Right renal pelvis (tissue), 4 donors: ENCODE data around the gene GPR65. TPM values are rescaled to one million over a fixed set of nuclear protein-coding genes. Genes with fewer than 3 reads are reported as not detected.

ENCODE experiments used
- DNase-seq, 4 donors: peaks; one replicate each; pipeline ENCODE4 v3.0.0-alpha.2; 2013; ENCODE audit warnings: low read depth in 4 of 4, low spot score in 3 of 4, missing footprints in 1 of 4
- polyA plus RNA-seq, 4 donors: library from polyadenylated mRNA; unstranded; fragments of 120-200 nt; gene quantifications; one replicate each; pipeline ENCODE4 v1.2.1, GENCODE V29; 2013; ENCODE audit not compliant: insufficient read length in 4 of 4

GPR65 gene, protein sequence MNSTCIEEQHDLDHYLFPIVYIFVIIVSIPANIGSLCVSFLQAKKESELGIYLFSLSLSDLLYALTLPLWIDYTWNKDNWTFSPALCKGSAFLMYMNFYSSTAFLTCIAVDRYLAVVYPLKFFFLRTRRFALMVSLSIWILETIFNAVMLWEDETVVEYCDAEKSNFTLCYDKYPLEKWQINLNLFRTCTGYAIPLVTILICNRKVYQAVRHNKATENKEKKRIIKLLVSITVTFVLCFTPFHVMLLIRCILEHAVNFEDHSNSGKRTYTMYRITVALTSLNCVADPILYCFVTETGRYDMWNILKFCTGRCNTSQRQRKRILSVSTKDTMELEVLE
- under 1 TPM; 0.49 to 0.66 (median 0.58) TPM for polyA plus RNA-seq

DNA sequence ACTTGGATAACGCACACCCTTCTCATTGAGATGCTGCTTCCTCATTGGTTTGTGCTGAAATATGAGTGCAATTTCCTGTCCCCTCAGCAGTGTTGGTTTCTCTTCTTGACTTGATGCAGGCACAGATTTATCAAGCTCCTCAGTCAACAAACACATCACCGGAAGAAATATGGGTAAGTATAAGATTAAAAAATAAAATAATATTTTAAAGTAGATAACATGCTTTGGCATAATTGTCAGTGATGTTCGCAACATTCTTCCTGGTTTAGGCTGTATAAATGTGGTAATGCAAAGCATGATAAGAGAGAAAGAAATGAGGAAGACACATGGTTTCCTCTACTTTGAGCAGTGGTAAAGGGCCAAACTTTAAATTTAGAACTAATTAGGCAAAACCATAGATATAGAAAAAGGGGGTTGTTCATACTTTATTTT lies at the start of gene GPR65:
Gene GPR65, plus strand, starts transcription at position 86 of the 432 bp plus-strand sequence. CDS start 5,713 bp downstream, outside the sequence.
- no peak for DNase-seq

DNA sequence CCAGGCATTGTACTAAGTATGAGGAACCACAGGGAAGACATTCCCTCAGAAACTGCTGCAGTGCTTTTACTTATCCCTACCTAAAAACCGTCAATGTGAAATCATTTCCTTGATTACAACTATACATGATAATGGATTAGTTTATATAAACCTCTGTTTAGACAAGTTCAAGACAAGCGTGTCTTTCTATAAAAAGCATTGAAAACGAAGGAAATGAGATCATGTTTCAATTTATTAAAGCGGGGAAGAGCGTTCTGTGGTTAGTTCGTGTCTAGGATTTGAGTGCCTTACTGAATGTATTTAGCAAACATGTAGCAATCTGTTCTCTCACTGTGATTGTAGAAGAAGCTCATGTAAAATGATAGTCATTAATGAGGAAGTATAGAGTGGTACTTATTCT lies 49.4 kb upstream of the GPR65 start:
- no peak for DNase-seq

DNA sequence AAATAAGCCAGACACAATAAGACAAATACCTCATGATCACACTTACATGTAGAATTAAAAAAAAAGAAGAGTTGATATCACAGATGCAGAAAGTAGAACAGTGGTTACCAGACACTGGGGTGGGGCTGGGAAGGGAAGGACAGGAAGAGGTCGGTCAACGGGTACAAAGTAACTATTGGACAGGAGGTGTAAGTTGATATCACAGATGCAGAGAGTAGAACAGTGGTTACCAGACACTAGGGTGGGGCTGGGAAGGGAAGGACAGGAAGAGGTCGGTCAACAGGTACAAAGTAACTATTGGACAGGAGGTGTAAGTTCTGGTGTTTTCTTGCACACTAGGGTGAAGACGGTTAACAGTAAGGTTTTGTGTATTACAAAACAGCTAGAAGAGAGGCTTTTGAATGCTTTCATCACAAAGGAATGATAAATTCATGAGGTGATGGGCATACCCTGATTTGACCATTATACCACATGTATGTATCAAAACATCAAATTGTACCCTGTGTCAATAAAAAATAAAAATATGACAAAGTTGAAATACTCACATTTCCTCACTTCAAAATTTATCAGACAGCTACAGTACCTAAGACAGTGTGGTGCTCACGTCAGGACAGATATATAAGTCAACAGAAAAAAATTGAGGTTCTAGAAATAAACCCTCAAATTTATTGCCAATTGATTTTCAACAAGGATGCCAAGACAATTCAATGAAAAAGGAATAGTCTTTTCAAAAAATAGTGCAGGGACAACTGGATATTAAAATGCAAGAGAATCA lies 44.7 kb upstream of the GPR65 start:
- DNase-seq = no peak

DNA sequence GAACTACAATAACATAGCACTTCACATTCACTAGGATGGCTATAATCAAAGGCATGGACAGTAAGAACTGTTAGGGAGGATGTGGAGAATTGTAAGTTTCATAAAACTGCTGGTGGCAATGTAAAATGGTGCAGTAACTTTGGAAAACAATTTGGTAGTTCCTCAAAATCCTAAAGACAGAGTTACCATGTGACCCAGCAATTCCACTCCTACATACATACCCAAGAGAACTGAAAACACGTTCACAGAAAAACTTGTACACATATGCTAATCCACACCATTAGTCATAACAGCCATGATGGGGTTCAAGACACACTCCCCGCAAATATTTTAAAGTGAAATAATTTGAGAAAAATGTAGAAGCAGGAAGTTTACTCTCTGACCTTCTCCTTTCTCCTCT lies 43.7 kb upstream of the GPR65 start:
- no peak for DNase-seq

DNA sequence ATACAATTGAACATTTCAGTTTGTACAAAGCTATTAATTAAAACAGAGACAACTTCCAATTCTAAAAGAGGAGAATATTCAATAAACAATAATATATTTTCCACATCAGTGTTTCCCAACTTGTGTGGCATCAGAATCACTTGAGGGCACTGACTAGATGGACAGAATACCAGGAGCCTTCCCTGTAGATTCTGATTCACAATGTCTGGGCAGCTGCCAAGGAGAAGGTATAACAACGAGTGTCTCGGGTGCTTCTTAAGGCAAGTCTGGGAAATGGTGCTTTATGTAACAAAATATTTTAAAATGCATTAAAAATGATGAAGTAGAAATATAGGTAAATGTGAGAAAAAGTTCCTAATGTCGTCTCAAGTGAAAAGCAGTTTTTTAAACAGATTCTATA lies 38.1 kb upstream of the GPR65 start:
- DNase-seq = no peak

DNA sequence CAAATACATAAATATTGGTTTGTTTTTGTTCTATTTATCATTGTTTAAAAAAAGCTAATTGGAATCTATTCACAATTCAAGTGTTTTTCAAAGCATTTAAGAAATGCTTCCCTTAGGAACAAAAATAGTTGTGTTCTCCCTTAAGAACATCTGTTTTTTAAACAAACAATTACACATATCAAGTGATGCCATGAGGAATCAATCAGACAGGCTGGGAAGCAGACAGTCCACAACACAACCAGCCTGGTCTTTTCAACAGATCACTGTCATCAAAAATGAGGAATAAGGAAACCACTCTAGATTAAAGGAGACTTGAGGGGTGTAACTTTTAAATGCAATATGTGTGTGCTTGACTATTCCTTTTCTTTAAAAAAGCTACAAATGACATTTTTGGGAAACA lies 37.4 kb upstream of the GPR65 start:
- no peak for DNase-seq

DNA sequence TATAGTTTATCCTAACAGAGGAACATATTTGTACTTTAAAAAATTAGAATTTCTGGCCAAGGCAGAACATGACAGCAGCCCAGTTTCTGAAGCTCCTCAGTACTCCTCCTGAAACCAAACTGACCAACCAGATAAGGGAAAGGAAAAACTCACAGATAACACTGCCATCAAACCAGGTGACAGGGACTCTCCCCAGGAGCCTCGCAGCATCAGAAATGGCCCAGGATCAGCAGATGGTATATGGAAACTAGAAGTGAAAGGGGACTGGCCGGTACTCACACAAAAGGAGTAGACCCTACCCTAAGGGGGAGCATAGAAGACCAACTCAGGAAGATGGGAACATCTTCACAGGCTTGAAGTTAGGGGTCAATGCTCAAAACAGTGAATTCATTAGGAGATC lies 33.9 kb upstream of the GPR65 start:
- DNase-seq = no peak

DNA sequence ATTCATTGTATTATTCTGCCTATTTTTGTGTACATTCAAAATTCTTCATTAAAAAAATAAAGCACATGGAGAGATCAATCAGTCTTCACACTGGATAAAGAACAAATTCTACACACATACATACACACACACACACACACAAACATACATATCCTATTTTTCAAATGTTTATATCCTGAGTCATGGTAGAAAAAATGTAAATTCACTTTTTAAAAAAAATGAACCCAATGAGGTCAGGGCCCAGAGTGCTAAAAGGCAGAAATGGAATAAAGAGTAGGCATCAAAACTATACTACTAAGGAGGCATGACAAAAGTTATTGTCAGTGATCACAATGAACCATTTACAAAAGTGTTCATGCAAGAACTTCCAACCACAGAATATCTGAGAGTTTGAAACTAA lies 29.3 kb upstream of the GPR65 start:
- no peak for DNase-seq

DNA sequence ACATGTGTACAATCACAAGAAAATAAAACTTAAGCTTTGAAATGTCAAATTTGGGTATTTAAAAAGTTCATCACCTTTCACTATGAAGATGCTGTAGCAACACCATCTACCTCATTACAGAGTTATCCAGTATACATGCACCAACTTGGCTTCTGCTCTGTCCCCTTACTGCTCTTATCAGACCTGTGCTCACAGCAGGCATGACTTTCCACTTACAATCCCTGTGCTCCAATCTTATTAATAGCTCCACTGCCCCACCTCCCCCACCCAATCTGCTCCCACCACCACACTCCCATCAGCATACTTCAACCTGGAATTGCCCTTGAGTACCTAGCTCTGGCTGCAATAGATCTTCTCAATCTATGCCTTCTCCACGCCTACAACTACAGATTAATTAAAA lies 25.2 kb upstream of the GPR65 start:
- DNase-seq = no peak

DNA sequence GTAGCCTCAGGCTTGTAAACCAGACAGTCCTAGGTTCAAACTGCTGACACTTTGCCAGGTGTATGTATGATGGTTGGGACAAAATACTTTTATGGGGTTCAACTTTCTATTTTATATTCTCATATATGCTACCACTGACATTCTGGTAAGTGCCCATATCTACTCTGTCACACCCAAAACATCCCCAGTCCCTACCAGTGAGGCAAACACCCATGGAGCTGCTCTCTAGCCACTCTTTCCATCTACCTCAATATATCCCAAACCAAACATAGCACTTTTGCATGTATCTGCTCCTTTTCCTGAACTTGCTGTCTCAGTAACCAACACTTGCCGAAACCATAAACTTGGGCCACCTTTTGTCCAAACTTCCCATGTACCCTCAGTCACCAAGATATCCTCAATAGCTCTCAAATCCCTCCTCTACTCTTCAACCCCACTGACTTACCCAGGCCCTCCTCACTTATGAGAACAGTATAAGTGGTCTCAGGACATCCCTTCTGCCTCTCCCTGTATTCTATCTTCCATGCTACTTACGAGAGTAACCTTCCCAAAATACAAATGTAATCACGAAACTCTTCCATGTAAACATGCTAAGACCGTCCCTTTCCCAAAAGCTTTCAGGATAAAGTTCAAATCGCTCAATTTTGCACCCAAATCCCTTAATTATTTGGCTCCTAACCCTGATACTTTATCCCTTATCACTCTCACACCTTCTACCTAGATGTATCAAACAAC lies 15.5 kb upstream of the GPR65 start:
- DNase-seq = no peak

DNA sequence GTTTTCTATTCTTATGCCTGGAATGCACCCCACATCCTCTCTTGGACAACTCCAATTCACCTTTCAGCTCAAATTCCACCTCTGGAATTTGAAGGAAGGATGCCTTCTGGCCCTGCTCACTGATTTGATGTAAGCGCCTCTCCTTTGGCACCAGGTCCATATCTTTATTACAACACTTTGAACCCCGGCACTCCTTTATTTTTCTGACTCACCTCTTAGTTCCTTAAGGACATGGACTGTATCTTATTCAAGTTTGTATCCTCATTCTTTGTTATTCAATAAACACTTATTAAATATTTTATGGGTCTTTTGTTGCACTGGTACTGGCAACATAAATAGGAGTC lies 15.0 kb upstream of the GPR65 start:
- DNase-seq = no peak

DNA sequence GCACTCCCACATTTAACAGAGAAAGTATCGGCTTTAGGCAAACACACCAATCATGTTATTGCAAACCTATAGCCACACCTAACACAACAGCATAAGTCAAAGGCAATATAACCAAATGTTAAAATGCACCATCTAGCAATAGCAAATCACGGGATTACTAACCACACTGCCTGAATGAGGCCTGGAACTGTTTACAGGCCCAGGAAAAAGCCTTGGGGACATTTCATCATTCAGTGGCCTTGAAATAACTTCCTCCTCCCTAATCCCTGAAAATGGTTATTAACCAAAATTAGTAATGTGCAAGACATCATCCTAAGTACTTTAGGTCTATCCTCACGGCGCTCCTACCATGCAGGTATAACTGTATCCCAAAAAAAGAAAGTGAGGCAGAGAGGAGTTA lies 14.3 kb upstream of the GPR65 start:
- no peak for DNase-seq

DNA sequence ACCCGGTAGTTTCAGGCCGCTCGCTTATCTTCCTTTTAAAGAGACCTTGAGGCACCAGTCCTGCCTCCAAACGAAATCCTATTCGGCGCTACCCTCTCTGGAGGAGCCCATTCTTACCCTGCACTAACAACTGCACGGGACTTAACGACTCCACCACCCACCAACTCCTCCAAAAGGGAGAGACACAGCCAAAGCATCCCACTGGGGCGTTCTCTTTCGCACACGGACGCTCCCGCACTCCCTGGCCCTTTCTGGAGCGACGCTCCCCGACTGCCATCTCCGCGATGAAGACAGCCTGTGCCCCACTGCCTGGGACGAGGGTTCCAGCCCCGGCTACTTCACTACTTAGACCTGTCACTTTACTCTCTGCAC lies 12.6 kb upstream of the GPR65 start:
- peak in 2 of 4 donors; percentile 16 to 29 for DNase-seq

DNA sequence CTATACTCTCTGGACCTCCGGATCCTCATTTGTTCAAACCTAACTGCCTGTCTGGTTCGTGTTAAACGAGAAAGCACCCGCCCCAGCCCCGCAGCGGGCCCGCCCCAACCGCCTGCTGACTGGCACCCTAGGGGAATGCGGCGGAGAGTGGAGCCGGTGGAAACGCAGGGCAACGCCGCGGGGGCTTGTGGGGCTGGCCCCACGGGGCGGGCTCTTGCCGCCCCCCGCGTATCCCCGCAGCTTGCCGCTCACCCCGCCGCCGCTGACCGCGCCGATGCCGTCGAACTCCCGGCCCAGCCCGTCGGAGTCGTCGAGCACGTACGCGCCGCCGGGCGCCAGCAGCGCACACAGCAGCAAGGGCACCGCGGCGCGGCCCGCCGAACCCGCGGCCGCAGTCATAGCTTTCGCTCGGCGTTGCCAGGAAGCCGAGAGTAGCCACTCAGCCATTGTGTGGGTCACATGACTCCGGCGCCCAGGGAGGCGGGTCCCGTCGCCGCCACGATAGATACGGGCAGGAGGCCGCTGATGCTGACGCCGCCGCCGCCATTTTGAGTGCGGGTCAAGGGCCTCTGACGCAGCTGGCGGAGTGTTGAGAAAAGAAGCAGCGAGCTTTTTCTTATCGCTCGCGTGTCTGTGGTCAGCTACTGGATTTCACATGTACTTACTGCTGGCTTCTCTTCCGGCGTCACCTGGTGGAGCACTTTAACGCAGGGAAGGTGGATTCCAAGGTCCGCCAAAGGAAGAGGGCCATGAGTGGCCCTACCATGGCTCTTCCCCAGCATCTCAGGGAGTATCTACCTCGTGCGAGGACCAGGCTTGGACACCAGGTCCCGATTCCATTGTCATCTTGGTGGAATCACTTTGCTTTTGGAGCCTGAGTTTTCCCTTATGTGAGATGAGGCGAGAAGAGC lies 12.0 kb upstream of the GPR65 start, which contains the start of gene GALC:
Gene GALC, minus strand, starts transcription at position 465 of the 911 bp plus-strand sequence. Its CDS starts 18 bp downstream, at position 447.
- peak; percentile 77 to 80 (median 77) for DNase-seq

DNA sequence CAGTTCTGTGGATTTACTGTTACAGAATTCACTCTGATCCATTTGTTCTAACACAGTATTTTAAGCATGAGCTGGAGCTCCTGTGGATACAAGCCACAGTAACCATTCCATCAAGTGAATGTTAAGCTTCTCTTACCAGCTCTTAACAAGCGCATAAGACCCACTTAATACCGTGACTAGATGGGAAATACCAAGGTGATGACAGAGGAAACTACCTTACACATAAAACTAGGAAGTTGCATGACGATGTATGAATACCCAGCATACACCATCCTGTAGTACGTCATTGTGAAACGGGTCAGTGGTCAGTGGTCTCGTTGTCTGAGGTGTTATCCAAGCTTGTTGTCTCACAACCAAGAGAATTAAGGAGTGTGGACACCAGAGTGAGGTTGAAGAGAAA lies 10.0 kb upstream of the GPR65 start:
- no peak for DNase-seq

DNA sequence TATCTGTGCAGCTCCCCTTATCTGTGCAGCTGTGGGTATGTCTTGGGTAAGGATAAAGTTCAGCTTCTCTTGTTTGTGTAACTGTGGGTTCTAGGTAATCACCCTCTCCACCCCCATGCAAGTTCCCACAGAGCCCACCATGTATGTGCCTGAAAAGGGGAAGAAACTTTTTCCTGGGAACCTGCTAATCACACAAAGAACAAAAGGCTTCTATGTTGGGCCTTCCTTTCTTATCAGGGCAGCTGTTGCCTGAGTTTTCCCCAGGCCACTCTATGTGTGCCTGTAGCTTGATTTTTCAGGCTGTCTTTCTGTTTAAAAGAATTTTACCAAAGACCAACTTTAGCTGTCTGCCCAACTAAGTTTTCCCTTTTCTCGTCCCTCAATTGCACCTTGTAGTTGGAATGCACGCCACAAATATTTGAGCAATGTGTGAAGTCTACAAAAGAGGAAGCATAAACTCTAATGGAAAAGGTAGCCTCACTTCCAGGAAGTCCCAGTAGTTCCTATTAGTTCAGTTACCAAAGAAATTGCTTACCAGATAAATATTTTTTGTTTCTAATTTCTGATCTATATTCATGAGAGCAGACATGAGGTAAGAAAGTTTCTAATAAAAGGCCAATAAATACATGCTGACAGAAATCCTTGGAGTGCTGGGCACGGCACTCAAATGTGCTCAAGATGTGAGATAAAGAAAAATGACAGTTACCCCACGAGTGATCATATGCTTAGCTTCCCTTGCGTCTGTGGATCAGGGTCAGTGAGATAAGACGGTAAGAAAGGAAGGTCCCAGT lies 9.2 kb upstream of the GPR65 start:
- DNase-seq = no peak

DNA sequence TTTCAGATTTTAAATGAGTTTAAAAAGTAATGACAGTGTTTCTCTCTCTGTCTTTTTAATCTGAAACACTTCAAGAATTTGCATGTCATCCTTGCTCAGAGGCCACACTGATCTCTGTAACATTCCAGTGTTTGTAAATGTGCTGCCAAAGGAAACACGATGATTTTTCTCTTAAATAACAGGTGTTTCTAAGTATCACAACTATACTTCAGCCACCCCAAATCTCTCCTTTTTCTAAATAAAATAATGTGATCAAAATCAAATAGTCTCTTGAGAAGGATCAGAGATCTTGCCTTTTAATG lies 8.7 kb upstream of the GPR65 start:
- no peak for DNase-seq

DNA sequence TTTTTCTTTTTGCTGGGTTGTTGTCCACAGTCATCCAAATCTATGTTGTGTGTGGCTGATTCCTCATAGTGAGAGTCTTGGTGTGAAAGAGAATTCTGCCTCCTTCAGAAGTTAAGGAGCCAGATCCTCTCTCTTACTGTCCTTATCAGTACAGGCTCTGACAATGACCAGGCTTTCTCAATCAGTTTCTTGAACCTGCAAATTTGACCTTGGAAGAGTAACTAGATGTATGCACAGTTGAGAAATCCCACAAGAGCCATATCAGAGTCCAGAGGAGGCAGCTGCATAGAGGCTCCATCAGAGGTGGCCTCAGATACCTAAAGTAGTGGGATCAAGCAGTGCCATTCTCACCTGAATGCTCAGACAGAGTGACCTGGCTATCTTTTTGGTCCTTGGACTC lies 6.5 kb upstream of the GPR65 start:
- DNase-seq = no peak

DNA sequence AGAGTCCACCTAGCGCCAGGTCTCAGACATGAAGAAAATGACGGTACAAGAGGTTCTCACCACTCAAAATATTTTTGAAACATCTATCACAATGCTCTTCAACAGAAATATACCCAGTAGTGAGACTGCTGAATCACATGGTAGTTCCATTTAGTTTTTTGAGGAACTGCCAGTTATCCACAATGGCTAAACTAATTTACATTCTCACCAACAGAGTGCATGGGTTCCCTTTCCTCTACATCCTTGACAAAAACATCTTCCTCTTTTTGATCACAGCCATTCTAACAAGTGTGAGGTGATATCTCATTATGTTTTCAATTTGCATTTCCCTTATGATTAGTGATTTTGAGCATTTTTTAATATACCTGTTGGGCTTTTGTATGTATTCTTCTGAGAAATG lies 5.7 kb upstream of the GPR65 start:
- DNase-seq = no peak
